Stimulated activated naive CD8-positive, alpha-beta T cell treated with anti-CD3 and anti-CD28 coated beads, Interleukin-15, Interleukin-2, amounts not matched to agents 100 U/mL and 50 U/mL, for 24 hours (primary cell): ENCODE measurements around the gene ZSWIM3.
"Not testable (repeated sequence)": the region's sequence is repeated elsewhere in the genome, so short reads cannot be mapped to it uniquely, and the experiment has no call there.

ENCODE experiments used
- ATAC-seq: fragments of 150-1000 bp; cut with Tn5 transposase; one replicate; pipeline ENCODE4 v1.10.0; 2021
- DNase-seq: peaks from one replicate; pipeline ENCODE4 v3.0.0; 2021

Gene ZSWIM3

GRCh38 chr20:45861221-45862075 is 4.0 kb downstream of the ZSWIM3 start:
- no peak for DNase-seq
- ATAC-seq: no peak

- no peak for ATAC-seq
These were observed 6.4 kb downstream of the ZSWIM3 start for GRCh38 chr20:45863543-45864470.

GRCh38 chr20:45866454-45866853 is 9.0 kb downstream of the ZSWIM3 start:
- ATAC-seq: no peak
- DNase-seq: no peak

More at GRCh38 chr20:45863543-45864470, 6.4 kb downstream of the ZSWIM3 start:
- no peak for DNase-seq

- DNase-seq: no peak
These were observed 9.9 kb downstream of the ZSWIM3 start for GRCh38 chr20:45867136-45867818.

GRCh38 chr20:45867819-45868176 is 10.4 kb downstream of the ZSWIM3 start:
- ATAC-seq: no peak

More at GRCh38 chr20:45867136-45867818, 9.9 kb downstream of the ZSWIM3 start:
- ATAC-seq: no peak

GRCh38 chr20:45872626-45873025 is 15.2 kb downstream of the ZSWIM3 start:
- ATAC-seq (no peak), DNase-seq (no peak)

More at GRCh38 chr20:45867819-45868176, 10.4 kb downstream of the ZSWIM3 start:
- no peak for DNase-seq

GRCh38 chr20:45873409-45874103 is 16.1 kb downstream of the ZSWIM3 start:
- DNase-seq (no peak), ATAC-seq (no peak)

GRCh38 chr20:45874104-45874481 is 16.7 kb downstream of the ZSWIM3 start:
- ATAC-seq, DNase-seq: not testable (repeated sequence)

- ATAC-seq: no peak
These were observed 17.2 kb downstream of the ZSWIM3 start for GRCh38 chr20:45874576-45874975.

GRCh38 chr20:45878076-45878761 is 20.8 kb downstream of the ZSWIM3 start:
- no peak for DNase-seq
- no peak for ATAC-seq

More at GRCh38 chr20:45874576-45874975, 17.2 kb downstream of the ZSWIM3 start:
- no peak for DNase-seq

GRCh38 chr20:45880988-45881788 is 23.8 kb downstream of the ZSWIM3 start, which contains the start of gene ZSWIM1:
Gene ZSWIM1, plus strand, starts transcription at chr20:45881227. Its CDS starts 1,366 bp downstream, at chr20:45882593.
- ATAC-seq (peak; percentile 97), DNase-seq (peak; percentile 99)

GRCh38 chr20:45882469-45883099 is 25.2 kb downstream of the ZSWIM3 start:
- no peak for DNase-seq
- ATAC-seq: no peak

GRCh38 chr20:45883100-45883469 is 25.7 kb downstream of the ZSWIM3 start:
- ATAC-seq (no peak), DNase-seq (no peak)

- ATAC-seq (no peak), DNase-seq (no peak)
These were observed 29.4 kb downstream of the ZSWIM3 start for GRCh38 chr20:45886590-45887345.

GRCh38 chr20:45887346-45887715 is 29.9 kb downstream of the ZSWIM3 start, which contains the start of gene SPATA25:
Gene SPATA25, minus strand, starts transcription at chr20:45887622. Its CDS starts 32 bp downstream, at chr20:45887590.
- no peak for DNase-seq

GRCh38 chr20:45888681-45889080 is 31.3 kb downstream of the ZSWIM3 start:
- no peak for DNase-seq
- ATAC-seq: no peak

More at GRCh38 chr20:45887346-45887715, 29.9 kb downstream of the ZSWIM3 start, which contains the start of gene SPATA25:
- no peak for ATAC-seq

- peak; percentile 42 for ATAC-seq
- peak; percentile 69 for DNase-seq
These were observed 32.9 kb downstream of the ZSWIM3 start for GRCh38 chr20:45890077-45890984.
